ENCODE data around the gene CDR2L.
"Not testable (repeated sequence)": the region's sequence is repeated elsewhere in the genome, so short reads cannot be mapped to it uniquely, and the experiment has no call there.

Gene CDR2L

GRCh38 chr17:75004371-75004770 is 16.9 kb downstream of the CDR2L start:
- DNase-seq (ENCODE audit: insufficient read length, low spot score), result no peak
- no peak for FAIRE-seq
- TF ChIP-seq POLR2A (IDR thresholded peaks at IDR 0.05; ENCODE audit: low read depth, low read length) (no peak), POU2F2 (IDR thresholded peaks at IDR 0.05; ENCODE audit: low read depth, low read length) (no peak)

DNA sequence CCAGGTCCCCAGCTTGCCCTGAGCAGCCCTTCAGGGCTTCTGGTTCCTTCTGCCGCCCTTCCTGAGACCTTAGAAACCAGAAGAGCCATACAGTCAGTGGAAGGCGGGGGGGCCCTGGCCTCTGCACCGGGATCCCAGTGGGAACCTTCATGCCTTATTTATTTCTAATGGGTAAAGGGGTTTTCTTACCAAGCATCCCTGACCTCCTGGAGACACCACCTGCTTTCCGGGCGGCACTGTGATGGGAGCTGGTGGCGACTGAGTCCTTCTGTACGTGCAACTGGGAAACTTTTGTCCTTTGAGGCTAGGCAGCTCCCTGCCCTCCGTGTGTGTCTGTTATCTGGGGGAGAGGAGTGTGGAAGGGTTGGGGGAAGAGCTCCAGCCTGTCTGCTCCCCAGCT is 17.9 kb downstream of the CDR2L start:
- FAIRE-seq (no peak), DNase-seq (ENCODE audit: insufficient read length, low spot score) (no peak)
- TF ChIP-seq TAF1 (IDR thresholded peaks at IDR 0.05; ENCODE audit: low read depth, low read length) (no peak), PAX5 (IDR thresholded peaks at IDR 0.05; ENCODE audit: insufficient read depth, low read length, severe bottlenecking) (no peak), POLR2AphosphoS5 (IDR thresholded peaks at IDR 0.05; ENCODE audit: low read depth, low read length) (no peak), POLR2A (IDR thresholded peaks at IDR 0.05; ENCODE audit: low read depth, low read length) (no peak), POU2F2 (IDR thresholded peaks at IDR 0.05; ENCODE audit: low read depth, low read length) (no peak), SPI1 (IDR thresholded peaks at IDR 0.05; ENCODE audit: low read depth, low read length) (no peak)

GRCh38 chr17:75006084-75006483 is 18.7 kb downstream of the CDR2L start:
- not testable (repeated sequence) for FAIRE-seq; DNase-seq (ENCODE audit: insufficient read length, low spot score)

- FAIRE-seq (no peak), DNase-seq (ENCODE audit: insufficient read length, low spot score) (no peak)
- TF ChIP-seq SPI1 (IDR thresholded peaks at IDR 0.05; ENCODE audit: low read depth, low read length) (no peak), POLR2A (IDR thresholded peaks at IDR 0.05; ENCODE audit: low read depth, low read length) (no peak), PAX5 (IDR thresholded peaks at IDR 0.05; ENCODE audit: insufficient read depth, low read length, severe bottlenecking) (no peak), POLR2AphosphoS5 (IDR thresholded peaks at IDR 0.05; ENCODE audit: low read depth, low read length) (no peak), TAF1 (IDR thresholded peaks at IDR 0.05; ENCODE audit: low read depth, low read length) (no peak), POU2F2 (IDR thresholded peaks at IDR 0.05; ENCODE audit: low read depth, low read length) (no peak)
Observed at GRCh38 chr17:75006653-75007052, 19.2 kb downstream of the CDR2L start.

- DNase-seq (ENCODE audit: insufficient read length, low spot score) (no peak), FAIRE-seq (no peak)
- TF ChIP-seq PAX5 (IDR thresholded peaks at IDR 0.05; ENCODE audit: insufficient read depth, low read length, severe bottlenecking), result no peak
- no peak for TF ChIP-seq TAF1 (IDR thresholded peaks at IDR 0.05; ENCODE audit: low read depth, low read length)
- TF ChIP-seq POLR2AphosphoS5 (IDR thresholded peaks at IDR 0.05; ENCODE audit: low read depth, low read length), result no peak
- TF ChIP-seq POLR2A (IDR thresholded peaks at IDR 0.05; ENCODE audit: low read depth, low read length), result no peak
- no peak for TF ChIP-seq POU2F2 (IDR thresholded peaks at IDR 0.05; ENCODE audit: low read depth, low read length)
- no peak for TF ChIP-seq SPI1 (IDR thresholded peaks at IDR 0.05; ENCODE audit: low read depth, low read length)
Observed at GRCh38 chr17:75008373-75008772, 20.9 kb downstream of the CDR2L start.

DNA sequence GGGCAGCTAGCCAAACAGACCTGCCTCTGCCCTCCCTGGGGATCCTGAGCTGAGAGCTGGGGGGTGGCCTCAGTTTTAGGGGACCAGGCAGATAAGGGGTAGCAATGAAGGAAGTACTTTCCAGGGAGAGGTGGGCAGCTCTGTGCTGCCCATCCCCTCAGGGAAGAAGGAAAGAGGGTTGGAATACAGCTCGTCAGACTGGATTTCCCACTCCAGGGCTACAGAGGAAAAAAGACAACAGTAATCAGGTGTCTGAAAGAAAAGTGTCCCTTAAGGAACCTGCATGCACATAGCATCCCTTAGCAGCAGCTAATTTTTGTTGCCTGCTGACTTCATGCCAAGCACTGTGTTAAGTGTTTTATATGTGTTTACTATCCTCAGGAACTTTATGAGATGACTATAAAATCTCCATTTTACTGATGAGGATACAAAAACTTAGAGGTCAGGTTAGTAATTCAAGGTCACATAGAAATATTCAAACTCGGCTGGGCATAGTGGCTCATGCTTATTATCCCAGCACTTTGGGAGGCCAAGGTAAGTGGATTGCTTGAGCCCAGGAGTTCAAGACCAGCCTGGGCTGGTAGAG is 21.8 kb downstream of the CDR2L start:
- DNase-seq (ENCODE audit: insufficient read length, low spot score) (no peak), FAIRE-seq (no peak)
- TF ChIP-seq TAF1 (IDR thresholded peaks at IDR 0.05; ENCODE audit: low read depth, low read length), result no peak
- no peak for TF ChIP-seq POLR2AphosphoS5 (IDR thresholded peaks at IDR 0.05; ENCODE audit: low read depth, low read length)
- no peak for TF ChIP-seq POLR2A (IDR thresholded peaks at IDR 0.05; ENCODE audit: low read depth, low read length)
- no peak for TF ChIP-seq POU2F2 (IDR thresholded peaks at IDR 0.05; ENCODE audit: low read depth, low read length)
- TF ChIP-seq PAX5 (IDR thresholded peaks at IDR 0.05; ENCODE audit: insufficient read depth, low read length, severe bottlenecking), result no peak
- no peak for TF ChIP-seq SPI1 (IDR thresholded peaks at IDR 0.05; ENCODE audit: low read depth, low read length)

DNA sequence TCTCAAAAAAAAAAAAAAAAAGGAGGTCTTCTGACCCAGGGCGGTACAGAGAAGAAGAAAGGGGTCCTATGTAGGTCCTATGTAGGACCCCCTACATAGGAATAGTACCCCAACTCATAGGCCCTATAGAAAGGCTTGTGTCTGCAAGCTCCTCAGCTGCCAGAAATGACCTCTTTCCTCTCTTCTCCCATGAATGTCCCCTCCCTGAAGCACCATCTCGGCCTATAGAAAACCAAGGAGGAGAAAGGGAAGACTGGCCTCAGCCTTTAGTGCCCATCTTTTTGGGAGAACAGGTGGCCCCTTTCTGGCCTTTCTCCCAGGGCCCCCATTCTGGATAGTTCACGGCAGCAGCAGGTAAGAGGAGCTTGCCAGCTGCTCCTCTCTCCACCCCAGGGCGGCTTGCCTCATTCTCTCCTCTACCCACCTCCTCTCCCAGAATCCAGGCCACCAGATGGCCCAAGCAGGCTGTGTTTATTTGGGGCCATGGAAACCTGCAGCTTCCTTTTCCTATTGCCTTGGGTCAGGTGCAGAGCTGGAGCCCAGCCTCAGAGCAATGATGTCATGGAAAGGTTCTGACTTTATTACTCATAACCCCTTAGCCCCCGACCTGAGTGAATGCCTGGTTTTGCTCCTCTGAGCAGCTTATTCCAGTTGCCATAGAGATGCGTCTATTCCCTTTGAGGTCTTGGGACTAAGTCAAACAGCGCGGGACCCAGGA is 23.4 kb downstream of the CDR2L start:
- no peak for TF ChIP-seq POLR2AphosphoS5 (IDR thresholded peaks at IDR 0.05; ENCODE audit: low read depth, low read length)
- no peak for TF ChIP-seq PAX5 (IDR thresholded peaks at IDR 0.05; ENCODE audit: insufficient read depth, low read length, severe bottlenecking)
- no peak for TF ChIP-seq SPI1 (IDR thresholded peaks at IDR 0.05; ENCODE audit: low read depth, low read length)
- no peak for TF ChIP-seq TAF1 (IDR thresholded peaks at IDR 0.05; ENCODE audit: low read depth, low read length)
- TF ChIP-seq POU2F2 (IDR thresholded peaks at IDR 0.05; ENCODE audit: low read depth, low read length), result no peak
- TF ChIP-seq POLR2A (IDR thresholded peaks at IDR 0.05; ENCODE audit: low read depth, low read length), result no peak
- DNase-seq (ENCODE audit: insufficient read length, low spot score), result no peak
- no peak for FAIRE-seq

DNA sequence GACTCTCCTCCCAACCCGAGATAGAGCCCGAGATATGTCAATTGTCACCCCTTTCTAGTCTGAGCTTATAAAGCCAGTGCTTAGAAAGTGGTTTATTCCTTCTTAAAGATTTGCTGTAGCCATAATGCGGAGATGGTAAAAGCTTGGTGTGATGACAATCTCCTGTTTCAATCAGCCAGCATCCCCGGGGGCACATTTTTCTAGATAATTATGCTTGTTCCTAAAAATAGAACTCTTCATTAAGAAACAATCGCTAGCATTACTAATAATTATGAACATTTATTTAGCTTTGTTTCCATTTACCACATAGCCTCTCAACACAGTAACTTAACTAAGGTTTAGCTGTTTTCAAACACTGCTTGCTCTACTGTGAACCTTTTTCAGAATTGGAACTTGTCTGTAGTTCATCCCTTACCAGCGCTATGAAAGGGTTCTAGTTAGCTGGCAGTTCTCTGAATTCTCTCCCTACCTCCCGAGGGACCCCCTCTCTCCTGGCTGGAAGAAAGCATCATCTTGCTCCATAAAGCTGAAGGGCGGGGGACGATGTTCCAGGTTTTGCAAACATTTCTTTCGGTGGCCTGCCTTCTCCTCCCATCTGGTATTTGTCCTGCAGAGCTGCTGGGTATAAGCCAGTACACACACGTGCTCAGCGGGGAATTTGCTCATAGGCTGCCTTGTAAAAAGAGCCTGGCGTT is 24.1 kb downstream of the CDR2L start:
- FAIRE-seq, result no peak
- no peak for TF ChIP-seq PAX5 (IDR thresholded peaks at IDR 0.05; ENCODE audit: insufficient read depth, low read length, severe bottlenecking)
- TF ChIP-seq SPI1 (IDR thresholded peaks at IDR 0.05; ENCODE audit: low read depth, low read length), result no peak
- no peak for TF ChIP-seq TAF1 (IDR thresholded peaks at IDR 0.05; ENCODE audit: low read depth, low read length)
- TF ChIP-seq POLR2A (IDR thresholded peaks at IDR 0.05; ENCODE audit: low read depth, low read length), result no peak
- no peak for TF ChIP-seq POU2F2 (IDR thresholded peaks at IDR 0.05; ENCODE audit: low read depth, low read length)
- TF ChIP-seq POLR2AphosphoS5 (IDR thresholded peaks at IDR 0.05; ENCODE audit: low read depth, low read length), result no peak
- no peak for DNase-seq (ENCODE audit: insufficient read length, low spot score)

- TF ChIP-seq POLR2AphosphoS5 (IDR thresholded peaks at IDR 0.05; ENCODE audit: low read depth, low read length) (no peak), POU2F2 (IDR thresholded peaks at IDR 0.05; ENCODE audit: low read depth, low read length) (no peak), SPI1 (IDR thresholded peaks at IDR 0.05; ENCODE audit: low read depth, low read length) (no peak)
- FAIRE-seq, result no peak
- DNase-seq (ENCODE audit: insufficient read length, low spot score), result no peak
Observed at GRCh38 chr17:75012096-75012345, 24.6 kb downstream of the CDR2L start.
